Measurements from ENCODE around the gene GPR132.

- TF ChIP-seq CTCF (IDR thresholded peaks at IDR 0.05) (no peak), POLR2A (IDR thresholded peaks at IDR 0.05) (no peak)
Observed at GRCh38 chr14:105039458-105040205, 25.6 kb downstream of the GPR132 start.
